H1 (cell line): Measurements from ENCODE around the gene KLF6. TPM values are rescaled to one million over a fixed set of nuclear protein-coding genes. Genes with fewer than 3 reads are reported as not detected.
A peak's percentile ranks its signal among the peaks of the same experiment; 100 is the strongest.

Source experiments
- CTCF ChIA-PET: fragments of 300-600 bp; sonication (Branson Sonifier 250); formaldehyde crosslinking; loops from one replicate; lab custom pipeline; 2021; ENCODE audit not compliant: partially characterized antibody; lab: Charles Lee
- POLR2A ChIA-PET: fragments of 300-600 bp; sonication (Branson Sonifier 250); formaldehyde crosslinking; loops from one replicate; lab custom pipeline; 2021; ENCODE audit warnings: inconsistent platforms; ENCODE audit not compliant: partially characterized antibody; lab: Charles Lee
- DNase-seq, 2 experiments: peaks; one replicate each; pipeline versions ENCODE4 v3.0.0 to v3.0.0-alpha.2; 2010 to 2022; ENCODE audit warnings: low spot score in 2 of 2, low read depth in 1 of 2, mixed read lengths in 1 of 2
- FAIRE-seq: peaks from 2 replicates; lab custom pipeline; 2011; peaks lifted over from hg19 to GRCh38; lab: Jason Lieb, UNC
- H2AFZ ChIP-seq: 2 replicates; pipeline ENCODE4 v1.8.1; 2012; ENCODE audit warnings: low read length, inconsistent platforms
- H2AK5ac ChIP-seq: 2 replicates; pipeline ENCODE4 v1.6.1; 2013; ENCODE audit warnings: low read depth, low read length
- H2BK120ac ChIP-seq: replicated peaks from 2 replicates; pipeline ENCODE3; 2013; ENCODE audit warnings: low read depth, low read length, inconsistent platforms
- H2BK12ac ChIP-seq: 2 replicates; pipeline ENCODE4 v1.6.1; 2013; ENCODE audit warnings: low read depth, low read length
- H2BK15ac ChIP-seq: 2 replicates; pipeline ENCODE4 v1.6.1; 2013; ENCODE audit warnings: low read length
- H2BK20ac ChIP-seq: 2 replicates; pipeline ENCODE4 v1.6.1; 2013; ENCODE audit warnings: low read length
- H2BK5ac ChIP-seq: 2 replicates; pipeline ENCODE4 v1.6.1; 2013; ENCODE audit warnings: low read depth, low read length
- H3K14ac ChIP-seq: 2 replicates; pipeline ENCODE4 v1.6.1; 2013; ENCODE audit warnings: inconsistent platforms; ENCODE audit not compliant: insufficient read length
- H3K18ac ChIP-seq: 2 replicates; pipeline ENCODE4 v1.6.1; 2013; ENCODE audit warnings: low read length; ENCODE audit errors: extremely low read depth
- H3K23ac ChIP-seq: 2 replicates; pipeline ENCODE4 v1.6.1; 2013; ENCODE audit warnings: inconsistent platforms; ENCODE audit not compliant: insufficient read length
- H3K23me2 ChIP-seq: 2 replicates; pipeline ENCODE4 v1.6.1; 2013; ENCODE audit warnings: low read depth, low read length
- H3K27ac ChIP-seq: 2 replicates; pipeline ENCODE4 v1.6.1; 2011; ENCODE audit warnings: low read depth, low read length, inconsistent platforms
- H3K27me3 ChIP-seq, 4 experiments: replicated peaks in 1 of 4; 1 replicate in 1 of 4; 2 replicates in 3 of 4; pipeline versions ENCODE4 v1.6.1 to v1.8.1; 2011 to 2013; ENCODE audit warnings: low read length in 3 of 4, mild to moderate bottlenecking in 3 of 4, inconsistent platforms in 2 of 4, mixed read lengths in 2 of 4, moderate library complexity in 1 of 4; ENCODE audit not compliant: control insufficient read depth in 3 of 4, insufficient read depth in 3 of 4; ENCODE audit errors: extremely low read depth in 1 of 4
- H3K36me3 ChIP-seq, 4 experiments: 2 replicates each; pipeline versions ENCODE4 v1.6.1 to v1.8.1; 2011 to 2013; ENCODE audit warnings: mild to moderate bottlenecking in 4 of 4, low read length in 3 of 4, moderate library complexity in 2 of 4, control low read depth in 1 of 4, inconsistent platforms in 1 of 4; ENCODE audit not compliant: insufficient read depth in 4 of 4, control insufficient read depth in 2 of 4
- H3K4ac ChIP-seq: replicated peaks from 2 replicates; pipeline ENCODE3; 2013; ENCODE audit warnings: low read length, low read depth, mixed read lengths, inconsistent platforms; ENCODE audit not compliant: insufficient read length
- H3K4me1 ChIP-seq, 4 experiments: replicated peaks in 1 of 4; 1 replicate in 1 of 4; 2 replicates in 3 of 4; pipeline versions ENCODE4 v1.6.1 to v1.8.1; 2011 to 2013; ENCODE audit warnings: low read length in 3 of 4, inconsistent platforms in 2 of 4, mixed read lengths in 1 of 4; ENCODE audit not compliant: insufficient read depth in 4 of 4, control insufficient read depth in 3 of 4
- H3K4me2 ChIP-seq, 2 experiments: 2 replicates each; pipeline versions ENCODE4 v1.6.1 to v1.8.1; 2011 to 2013; ENCODE audit warnings: low read depth in 2 of 2, low read length in 2 of 2, control low read depth in 1 of 2, inconsistent platforms in 1 of 2, mild to moderate bottlenecking in 1 of 2; ENCODE audit not compliant: insufficient read depth in 1 of 2
- H3K4me3 ChIP-seq, 4 experiments: fragments of 200-600, 300-600 bp in 1 of 4; sonication (generic), shearing (Covaris generic), sonication (Bioruptor Twin) in 1 of 4; 2 replicates each; pipeline versions ENCODE4 v1.5.1 to v1.8.1; 2011 to 2016; ENCODE audit warnings: low read length in 4 of 4, low read depth in 3 of 4, control low read depth in 2 of 4, inconsistent platforms in 2 of 4, mild to moderate bottlenecking in 2 of 4, mixed read lengths in 1 of 4, moderate library complexity in 1 of 4; ENCODE audit not compliant: insufficient read depth in 2 of 4; ENCODE audit errors: extremely low read depth in 1 of 4
- H3K56ac ChIP-seq: replicated peaks from 2 replicates; pipeline ENCODE3; 2013; ENCODE audit warnings: low read depth, mild to moderate bottlenecking, mixed read lengths, low read length, inconsistent platforms; ENCODE audit not compliant: insufficient read length
- H3K79me1 ChIP-seq: 2 replicates; pipeline ENCODE4 v1.6.1; 2013; ENCODE audit warnings: low read depth, low read length, control low read depth
- H3K79me2 ChIP-seq, 2 experiments: 2 replicates each; pipeline versions ENCODE4 v1.6.1 to v1.8.1; 2012 to 2013; ENCODE audit warnings: low read length in 2 of 2, mild to moderate bottlenecking in 2 of 2, inconsistent platforms in 1 of 2; ENCODE audit not compliant: insufficient read depth in 2 of 2, control insufficient read depth in 1 of 2
- H3K9ac ChIP-seq, 4 experiments: replicated peaks in 1 of 4; 1 replicate in 1 of 4; 2 replicates in 3 of 4; pipeline versions ENCODE4 v1.6.1 to v1.8.1; 2011 to 2013; ENCODE audit warnings: low read depth in 3 of 4, low read length in 3 of 4, control low read depth in 2 of 4, mild to moderate bottlenecking in 2 of 4, moderate library complexity in 2 of 4, inconsistent platforms in 1 of 4; ENCODE audit errors: extremely low read depth in 1 of 4
- H3K9me3 ChIP-seq, 2 experiments: 2 replicates each; pipeline versions ENCODE4 v1.6.1 to v1.8.1; 2012 to 2013; ENCODE audit warnings: mild to moderate bottlenecking in 2 of 2, moderate library complexity in 2 of 2, control low read depth in 1 of 2, inconsistent platforms in 1 of 2, low read depth in 1 of 2, low read length in 1 of 2, mixed read lengths in 1 of 2; ENCODE audit not compliant: insufficient read depth in 2 of 2
- H4K20me1 ChIP-seq, 2 experiments: replicated peaks in 1 of 2; 2 replicates each; pipeline versions ENCODE3 to v1.8.1; 2011 to 2013; ENCODE audit warnings: inconsistent platforms in 2 of 2, low read length in 2 of 2, mild to moderate bottlenecking in 1 of 2; ENCODE audit not compliant: insufficient read depth in 2 of 2, control insufficient read depth in 1 of 2
- H4K5ac ChIP-seq: 2 replicates; pipeline ENCODE4 v1.6.1; 2013; ENCODE audit warnings: low read length, low read depth, mixed read lengths, inconsistent platforms; ENCODE audit not compliant: insufficient read length
- H4K8ac ChIP-seq: 2 replicates; pipeline ENCODE4 v1.8.0; 2013; ENCODE audit warnings: mild to moderate bottlenecking, moderate library complexity, low read length, inconsistent platforms; ENCODE audit not compliant: insufficient read depth; ENCODE audit errors: extremely low read depth
- H4K91ac ChIP-seq: replicated peaks from 2 replicates; pipeline ENCODE3; 2013; ENCODE audit warnings: low read length, mixed read lengths, inconsistent platforms; ENCODE audit not compliant: insufficient read length
- EGR1 ChIP-seq: IDR thresholded peaks from 2 replicates; pipeline ENCODE4 v1.6.1; 2011; ENCODE audit warnings: low read depth, low read length, borderline replicate concordance
- JUND ChIP-seq: IDR thresholded peaks from 2 replicates; pipeline ENCODE4 v1.6.1; 2011; ENCODE audit warnings: mild to moderate bottlenecking, improper control_type of control experiment, low read length
- WGBS, 2 experiments: shearing (Covaris generic) in 1 of 2; methylation state at CpG; one replicate each; pipeline versions ENCODE4 v1.1.6 to v1.1.7; 2013 to 2015; ENCODE audit warnings: low lambda C conversion rate in 2 of 2, mixed read lengths in 2 of 2, inconsistent platforms in 1 of 2, low coverage in 1 of 2, missing lambda C conversion rate in 1 of 2; ENCODE audit not compliant: insufficient replicate concordance in 2 of 2, insufficient coverage in 1 of 2, insufficient read length in 1 of 2; ENCODE audit errors: extremely low coverage in 1 of 2, missing lambda C conversion rate in 1 of 2; 5-methylcytosine and 5-hydroxymethylcytosine counted together
- polyA plus RNA-seq, 7 experiments: library from polyadenylated mRNA; depleted of rRNA in 3 of 7; stranded (reverse) in 5 of 7; unstranded in 2 of 7; fragments of >200 nt in 5 of 7; fragments of 200-250 nt in 2 of 7; gene quantifications; 1 replicate in 5 of 7; 2 replicates in 1 of 7; 4 replicates in 1 of 7; pipeline versions ENCODE4 v1.2.1 to v1.2.3, GENCODE V29; 2011 to 2013; ENCODE audit warnings: missing spikeins in 2 of 7, mixed read lengths in 2 of 7
- total RNA-seq: library from RNA; stranded (reverse); fragmentation: NEBNext Ultra II Directional; extraction: Animal tissue kit (Norgen Biotek cat#: 25700); gene quantifications from 2 replicates; pipeline ENCODE4 v1.2.1, GENCODE V29; 2021

KLF6 gene
- total and polyA plus RNA-seq, 2 of the 8 experiments (the other 6 are each of a cell fraction or from before 2014, with no cell fraction given): 5.7 to 19.5 TPM

DNA sequence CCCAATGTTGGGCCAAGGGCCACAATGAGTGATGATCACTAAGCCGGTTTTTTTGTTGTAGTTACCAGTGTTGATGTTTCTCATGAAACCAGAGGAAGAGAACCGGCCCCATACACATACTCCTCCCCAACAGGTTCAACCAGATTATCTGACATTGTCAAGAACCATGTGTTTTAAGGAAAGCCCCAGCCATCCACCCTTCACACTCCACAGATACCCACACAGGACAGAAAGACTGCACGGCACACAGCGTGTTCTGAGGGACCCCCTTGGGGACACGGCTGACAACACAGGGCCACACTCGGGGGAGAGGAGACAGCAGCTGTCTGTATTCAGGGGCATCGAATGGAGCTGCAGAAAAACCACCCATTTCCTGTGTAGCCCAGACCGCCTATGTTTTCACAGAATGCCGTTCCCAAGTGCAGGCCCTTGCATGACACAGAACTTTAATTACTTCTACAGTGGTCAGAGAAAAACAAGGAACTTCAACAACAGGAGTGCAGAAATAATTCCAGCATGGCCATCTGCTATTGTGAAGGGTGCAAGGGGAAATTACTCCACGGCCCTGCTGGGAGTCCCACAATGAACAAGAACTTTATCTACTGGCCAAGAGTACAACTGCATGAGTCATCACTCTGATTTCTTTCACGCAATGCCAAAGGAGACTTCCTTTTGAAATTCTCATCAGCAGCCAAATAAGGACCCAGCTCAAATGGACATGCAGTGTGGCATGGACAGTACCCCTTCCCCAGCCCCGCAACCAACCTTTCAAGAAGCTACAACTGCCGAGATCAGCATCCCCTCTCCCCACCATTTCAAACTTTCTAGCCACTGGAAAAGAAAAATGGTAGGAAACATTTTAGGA, 2.3 kb downstream of the KLF6 start:
- H3K27ac ChIP-seq: no peak overlapping the region
- CTCF ChIA-PET: interaction anchor here (1.3 to 1.4 kb wide), 2 partner anchors 209 to 539 kb away, joined by 3 read pairs; no protein-coding TSS in a partner anchor

More for the DNA sequence above, 2.3 kb downstream of the KLF6 start:
- Histone ChIP-seq H3K23me2 (peaks cover 16% of the 10 kb centered on the region), H2BK5ac (no peak overlapping the region), H3K9ac (peak overlapping the region in 3 of 4 experiments; percentile 88 to 92 (median 90); a peak in 6 of 7 replicates), H2BK15ac (no peak overlapping the region), H2AFZ (no peak overlapping the region), H2BK120ac (no peak overlapping the region), H3K18ac (0 out of 2 replicates have a peak overlapping the region, but pooled peaks have one; percentile 16), H3K23ac (no peak overlapping the region), H2BK12ac (peak overlapping the region; percentile 40; the same call in 1 of the 2 replicates), H3K4me3 (peak overlapping the region; percentile 72 to 91 (median 86)), H3K4me2 (peak overlapping the region; percentile 77 to 94), H4K20me1 (peaks cover 23 to 27% of the 10 kb centered on the region in 2 experiments), H2BK20ac (no peak overlapping the region), H3K79me2 (peaks cover 6 to 60% of the 10 kb centered on the region in 2 experiments), H3K36me3 (peaks cover 22 to 42% (median 40%) of the 10 kb centered on the region in 4 experiments), H3K14ac (no peak overlapping the region)
- POLR2A ChIA-PET: interaction anchor here (0.7 to 4.0 kb wide), 9 partner anchors 8 to 534 kb away, joined by 3 to 43 read pairs (median 4); no protein-coding TSS in a partner anchor
- WGBS, 2 experiments: 49% methylated on average over 13 of the region's 13 CpGs; no CpG with 5 or more reads in 1 of the 2 experiments
- FAIRE-seq: no peak
- peak; percentile 55; the same call in 1 of the 2 replicates for TF ChIP-seq JUND
- no peak for TF ChIP-seq EGR1
- TF ChIP-seq, all 59 proteins: peak for 1
- H3K79me1 ChIP-seq: peaks cover 22% of the 10 kb centered on the region
- no peak overlapping the region for H3K56ac ChIP-seq
- peaks cover 2 to 14% (median 11%) of the 10 kb centered on the region in 4 experiments for H3K4me1 ChIP-seq
- no peak overlapping the region for H4K8ac ChIP-seq
- H2AK5ac ChIP-seq: no peak overlapping the region
- DNase-seq: no peak
- H3K27me3 ChIP-seq: no peaks in the 10 kb centered on the region
- H3K4ac ChIP-seq: no peak overlapping the region
- no peak overlapping the region for H4K5ac ChIP-seq
- no peak overlapping the region for H4K91ac ChIP-seq
- no peaks in the 10 kb centered on the region for H3K9me3 ChIP-seq
